Measurements from ENCODE around the gene HDX. TPM values are rescaled to one million over a fixed set of nuclear protein-coding genes. Genes with fewer than 3 reads are reported as not detected.
"Not testable (repeated sequence)": the region's sequence is repeated elsewhere in the genome, so short reads cannot be mapped to it uniquely, and the experiment has no call there.

The HDX gene
- polyA plus RNA-seq, 1 experiment: 5.1 TPM

GRCh38 chrX:84320023-84320422 lies 182.2 kb downstream of the HDX start:
- H3K27ac ChIP-seq (ENCODE audit: low read depth, low read length): no peak overlapping the region
- no peaks in the 10 kb centered on the region for H3K9me3 ChIP-seq (ENCODE audit: control insufficient read depth, insufficient read depth, low read length)
- ChIA-PET POLR2A (no interaction called here), CTCF (interaction anchor here (0.8 kb wide), 1 partner anchor 12 kb away, joined by 3 read pairs; no protein-coding TSS in a partner anchor)
- no peak for DNase-seq (ENCODE audit: low read depth, low spot score)
- TF ChIP-seq CTCF (IDR thresholded peaks at IDR 0.05; ENCODE audit: low read depth, low read length): no peak
- H3K27me3 ChIP-seq (ENCODE audit: control insufficient read depth, insufficient read depth, low read length): no peaks in the 10 kb centered on the region
- H3K4me3 ChIP-seq (ENCODE audit: low read depth, low read length): no peak overlapping the region

- H3K4me3 ChIP-seq (ENCODE audit: low read depth, low read length): no peak overlapping the region
- TF ChIP-seq CTCF (IDR thresholded peaks at IDR 0.05; ENCODE audit: low read depth, low read length): no peak
- POLR2A ChIA-PET: no interaction called here
Observed at GRCh38 chrX:84318661-84319060, 183.6 kb downstream of the HDX start.

GRCh38 chrX:84315946-84316345 lies 186.3 kb downstream of the HDX start:
- H3K27me3 ChIP-seq (ENCODE audit: control insufficient read depth, insufficient read depth, low read length); POLR2A ChIA-PET; H3K9me3 ChIP-seq (ENCODE audit: control insufficient read depth, insufficient read depth, low read length); H3K27ac ChIP-seq (ENCODE audit: low read depth, low read length); DNase-seq (ENCODE audit: low read depth, low spot score); H3K4me3 ChIP-seq (ENCODE audit: low read depth, low read length): not testable (repeated sequence)
- CTCF ChIA-PET: interaction anchor here (0.6 to 1.1 kb wide), 2 partner anchors 117 to 270 kb away, joined by 3 to 4 read pairs; no protein-coding TSS in a partner anchor

More at GRCh38 chrX:84318661-84319060, 183.6 kb downstream of the HDX start:
- H3K27me3 ChIP-seq (ENCODE audit: control insufficient read depth, insufficient read depth, low read length): no peaks in the 10 kb centered on the region
- CTCF ChIA-PET: no interaction called here
- no peak for DNase-seq (ENCODE audit: low read depth, low spot score)
- no peaks in the 10 kb centered on the region for H3K9me3 ChIP-seq (ENCODE audit: control insufficient read depth, insufficient read depth, low read length)
- no peak overlapping the region for H3K27ac ChIP-seq (ENCODE audit: low read depth, low read length)

Small RNA genes within 50 kb of the gene (small RNA-seq; reads per million reads assigned to genes)
- not detected for gene AL450471.1 (ENCODE audit: insufficient read length, low read depth)
